GM12801 (cell line): ENCODE results near the gene EIF6.

Experiments
- CTCF ChIP-seq: IDR thresholded peaks from one replicate; pipeline ENCODE4 v1.5.1; 2011; ENCODE audit warnings: control low read depth; ENCODE audit not compliant: insufficient read length; ENCODE audit errors: extremely low read depth

Gene EIF6

GRCh38 chr20:35327074-35327976 is 42.8 kb upstream of the EIF6 start:
- TF ChIP-seq CTCF: no peak

DNA sequence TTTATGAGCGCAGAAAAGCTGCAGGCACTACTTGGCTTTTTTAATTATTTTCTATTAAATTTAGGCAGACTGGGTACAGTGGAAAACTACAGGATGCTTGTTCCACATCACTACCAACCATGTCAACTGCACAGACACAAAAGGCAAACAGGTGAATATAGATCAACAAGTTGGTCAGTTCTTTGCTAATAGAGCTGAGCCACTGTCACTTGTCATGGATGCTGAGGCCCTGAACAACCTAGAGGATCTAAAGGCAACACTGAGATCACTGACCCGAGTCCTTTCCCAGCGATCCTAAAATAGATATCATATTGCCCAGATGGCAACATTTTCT is 42.1 kb upstream of the EIF6 start:
- no peak for TF ChIP-seq CTCF

DNA sequence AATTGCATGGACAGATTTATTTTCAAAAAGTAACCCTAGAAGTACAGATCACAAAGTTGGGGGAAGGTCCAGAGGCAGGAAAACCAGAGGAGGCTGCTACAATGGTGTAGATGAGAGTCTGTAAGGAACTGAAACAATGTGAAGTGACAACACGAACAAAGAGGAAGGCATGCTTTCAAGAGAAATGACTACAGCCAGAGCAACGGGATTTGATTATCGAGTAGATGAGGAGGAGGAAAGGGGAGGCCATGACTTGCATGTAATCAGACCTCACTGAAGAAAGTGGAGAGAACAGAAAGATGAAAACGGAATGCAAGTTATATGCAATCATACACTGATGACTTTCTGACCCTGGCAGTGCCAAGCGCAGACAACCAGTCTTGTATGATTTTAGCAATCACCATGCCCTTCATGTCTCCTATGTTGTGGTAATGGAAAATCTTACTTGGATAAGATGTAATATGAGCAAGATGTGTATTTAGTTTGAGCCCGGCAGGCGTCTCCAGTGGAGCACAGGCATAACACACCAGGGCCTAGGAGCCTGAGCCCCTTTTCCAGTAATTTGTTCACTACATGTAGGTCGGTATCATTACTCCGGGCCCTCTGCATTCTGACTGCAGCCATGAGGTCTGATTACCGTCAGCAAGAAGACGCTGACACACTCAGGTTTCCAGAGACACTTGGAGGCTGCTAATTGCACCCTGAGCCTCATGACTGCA is 41.6 kb upstream of the EIF6 start:
- TF ChIP-seq CTCF: no peak

DNA sequence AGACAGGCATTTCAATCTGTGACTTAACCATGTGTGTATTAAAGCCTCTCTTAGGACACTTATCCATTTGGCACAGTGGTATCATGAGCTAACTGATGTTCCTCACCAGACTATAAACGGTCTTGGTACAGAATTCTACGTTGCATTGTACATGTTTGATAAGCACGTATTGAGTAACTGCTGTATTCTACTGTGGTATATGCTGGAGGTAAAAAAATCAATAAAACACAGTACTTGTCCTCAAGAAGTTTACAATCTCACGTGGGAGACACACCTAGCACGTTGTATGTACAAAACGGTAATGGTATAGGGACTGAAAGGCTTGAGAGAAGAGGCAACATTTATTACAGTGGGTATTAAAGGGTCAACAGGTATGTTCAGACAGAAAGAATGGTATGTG is 40.8 kb upstream of the EIF6 start:
- no peak for TF ChIP-seq CTCF

- no peak for TF ChIP-seq CTCF
These were observed 36.0 kb upstream of the EIF6 start for GRCh38 chr20:35320396-35321126.

GRCh38 chr20:35319871-35320197 is 35.3 kb upstream of the EIF6 start:
- TF ChIP-seq CTCF: no peak

GRCh38 chr20:35319192-35319870 is 34.8 kb upstream of the EIF6 start:
- no peak for TF ChIP-seq CTCF
